H9 (cell line): Measurements from ENCODE around the gene GYPE. TPM values are rescaled to one million over a fixed set of nuclear protein-coding genes. Genes with fewer than 3 reads are reported as not detected.

Source experiments
- DNase-seq: peaks from one replicate; pipeline ENCODE4 v3.0.0-alpha.2; 2017
- H2AFZ ChIP-seq: one replicate; pipeline ENCODE4 v1.6.1; 2013; ENCODE audit warnings: mild to moderate bottlenecking, low read length, control low read depth, moderate library complexity
- H2AK5ac ChIP-seq: 2 replicates; pipeline ENCODE4 v1.6.1; 2013; ENCODE audit warnings: low read length, control low read depth, mixed read lengths; ENCODE audit not compliant: insufficient read length
- H2BK120ac ChIP-seq: one replicate; pipeline ENCODE4 v1.6.1; 2013; ENCODE audit warnings: low read depth, mild to moderate bottlenecking, low read length, control low read depth, inconsistent platforms; ENCODE audit not compliant: poor library complexity, severe bottlenecking
- H2BK12ac ChIP-seq: 2 replicates; pipeline ENCODE4 v1.6.1; 2013; ENCODE audit warnings: low read length, control low read depth, mixed read lengths, low read depth; ENCODE audit not compliant: insufficient read length
- H2BK15ac ChIP-seq: 2 replicates; pipeline ENCODE4 v1.6.1; 2013; ENCODE audit warnings: low read depth, low read length, control low read depth
- H2BK20ac ChIP-seq: one replicate; pipeline ENCODE4 v1.6.1; 2013; ENCODE audit warnings: low read depth, mild to moderate bottlenecking, low read length, control low read depth, inconsistent platforms; ENCODE audit not compliant: poor library complexity, severe bottlenecking
- H2BK5ac ChIP-seq: 2 replicates; pipeline ENCODE4 v1.6.1; 2013; ENCODE audit warnings: low read length, control low read depth, mixed read lengths; ENCODE audit not compliant: insufficient read length
- H3K14ac ChIP-seq: 2 replicates; pipeline ENCODE4 v1.6.1; 2013; ENCODE audit warnings: low read length, control low read depth; ENCODE audit not compliant: insufficient read depth
- H3K18ac ChIP-seq: 2 replicates; pipeline ENCODE4 v1.6.1; 2013; ENCODE audit warnings: low read depth, mild to moderate bottlenecking, mixed read lengths, low read length, control low read depth; ENCODE audit not compliant: insufficient read length
- H3K23ac ChIP-seq: 2 replicates; pipeline ENCODE4 v1.6.1; 2013; ENCODE audit warnings: low read length, control low read depth, mixed read lengths, low read depth; ENCODE audit not compliant: insufficient read length
- H3K23me2 ChIP-seq: 2 replicates; pipeline ENCODE4 v1.6.1; 2013; ENCODE audit warnings: low read depth, mild to moderate bottlenecking, mixed read lengths, low read length, control low read depth; ENCODE audit not compliant: insufficient read length, poor library complexity, severe bottlenecking
- H3K27ac ChIP-seq: 2 replicates; pipeline ENCODE4 v1.5.1; 2013; ENCODE audit warnings: low read length, control low read depth, mixed read lengths, low read depth; ENCODE audit not compliant: insufficient read length
- H3K27me3 ChIP-seq: 2 replicates; pipeline ENCODE4 v1.6.1; 2013; ENCODE audit warnings: low read length, control low read depth, inconsistent platforms; ENCODE audit not compliant: insufficient read depth
- H3K4ac ChIP-seq: 2 replicates; pipeline ENCODE4 v1.6.1; 2013; ENCODE audit warnings: low read depth, mild to moderate bottlenecking, control low read depth, inconsistent platforms, low read length, moderate library complexity
- H3K4me1 ChIP-seq: 2 replicates; pipeline ENCODE4 v1.6.1; 2013; ENCODE audit warnings: low read length, control low read depth, inconsistent platforms; ENCODE audit not compliant: insufficient read depth
- H3K4me2 ChIP-seq: 2 replicates; pipeline ENCODE4 v1.6.1; 2013; ENCODE audit warnings: low read length, control low read depth, mixed read lengths; ENCODE audit not compliant: insufficient read length, insufficient read depth
- H3K56ac ChIP-seq: 2 replicates; pipeline ENCODE4 v1.6.1; 2013; ENCODE audit warnings: low read depth, mild to moderate bottlenecking, mixed read lengths, low read length, control low read depth; ENCODE audit not compliant: insufficient read length
- H3K79me1 ChIP-seq: 2 replicates; pipeline ENCODE4 v1.6.1; 2013; ENCODE audit warnings: low read depth, mild to moderate bottlenecking, moderate library complexity, low read length, control low read depth, inconsistent platforms; ENCODE audit not compliant: insufficient read depth, poor library complexity, severe bottlenecking
- H3K79me2 ChIP-seq: 2 replicates; pipeline ENCODE4 v1.6.1; 2013; ENCODE audit warnings: low read length, control low read depth, inconsistent platforms; ENCODE audit not compliant: insufficient read depth
- H3K9ac ChIP-seq: 2 replicates; pipeline ENCODE4 v1.6.1; 2013; ENCODE audit warnings: low read length, control low read depth, mixed read lengths; ENCODE audit not compliant: insufficient read length; ENCODE audit errors: extremely low read depth
- H3K9me3 ChIP-seq: one replicate; pipeline ENCODE4 v1.6.1; 2013; ENCODE audit warnings: low read depth, low read length, inconsistent platforms; ENCODE audit not compliant: control insufficient read depth
- H3T11ph ChIP-seq: one replicate; pipeline ENCODE4 v1.6.1; 2013; ENCODE audit warnings: mild to moderate bottlenecking, low read length, control low read depth, inconsistent platforms
- H4K20me1 ChIP-seq: one replicate; pipeline ENCODE4 v1.6.1; 2013; ENCODE audit not compliant: control insufficient read depth, insufficient read length, insufficient read depth
- H4K5ac ChIP-seq: 2 replicates; pipeline ENCODE4 v1.6.1; 2013; ENCODE audit warnings: low read depth, mild to moderate bottlenecking, mixed read lengths, low read length, control low read depth; ENCODE audit not compliant: insufficient read length
- H4K8ac ChIP-seq: replicated peaks from 2 replicates; pipeline ENCODE4 v1.6.1; 2013; ENCODE audit warnings: low read length, control low read depth, mixed read lengths, low read depth; ENCODE audit not compliant: insufficient read length
- H4K91ac ChIP-seq: 2 replicates; pipeline ENCODE4 v1.6.1; 2013; ENCODE audit warnings: low read depth, mild to moderate bottlenecking, moderate library complexity, mixed read lengths, low read length, control low read depth; ENCODE audit not compliant: insufficient read length
- H3K27ac Mint-ChIP-seq, 3 experiments: 2 replicates in 2 of 3; 3 replicates in 1 of 3; pipeline ENCODE4 v1.8.0; 2020 to 2021; ENCODE audit warnings: mixed read lengths in 3 of 3, mild to moderate bottlenecking in 1 of 3, moderate library complexity in 1 of 3
- H3K27me3 Mint-ChIP-seq: 2 replicates; pipeline ENCODE4 v1.8.0; 2021; ENCODE audit warnings: low read depth, mild to moderate bottlenecking, moderate library complexity, mixed read lengths
- H3K36me3 Mint-ChIP-seq, 3 experiments: 2 replicates in 2 of 3; 3 replicates in 1 of 3; pipeline ENCODE4 v1.8.0; 2020 to 2021; ENCODE audit warnings: low read depth in 3 of 3, mixed read lengths in 3 of 3; ENCODE audit not compliant: insufficient read depth in 1 of 3
- H3K4me1 Mint-ChIP-seq, 2 experiments: 2 replicates each; pipeline ENCODE4 v1.8.0; 2020; ENCODE audit warnings: mixed read lengths in 2 of 2
- H3K4me3 Mint-ChIP-seq, 2 experiments: 2 replicates in 1 of 2; 3 replicates in 1 of 2; pipeline ENCODE4 v1.8.0; 2020 to 2021; ENCODE audit warnings: mild to moderate bottlenecking in 2 of 2, mixed read lengths in 2 of 2, moderate library complexity in 1 of 2
- H3K9me3 Mint-ChIP-seq, 2 experiments: 2 replicates in 1 of 2; 3 replicates in 1 of 2; pipeline ENCODE4 v1.8.0; 2020; ENCODE audit warnings: mild to moderate bottlenecking in 2 of 2, mixed read lengths in 2 of 2, moderate library complexity in 1 of 2
- total RNA-seq: library from RNA; stranded (reverse); gene quantifications from 2 replicates; pipeline ENCODE4 v1.2.1, GENCODE V29; 2021
- TF ChIP-seq, protein P1 (sequence below): fragments of 200-600 bp; sonication (generic); conservative IDR thresholded peaks from 3 replicates; pipeline ENCODE4 v1.8.0; 2021; ENCODE audit warnings: antibody characterized with exemption, mild to moderate bottlenecking

GYPE gene
- total RNA-seq, 1 experiment from 2014 or later: not detected

GRCh38 chr4:143883529-143883928, 21.8 kb downstream of the GYPE start:
- H2BK15ac ChIP-seq: no peak overlapping the region
- H2AK5ac ChIP-seq: no peak overlapping the region
- no peak overlapping the region for H3K23ac ChIP-seq
- DNase-seq: no peak
- no peaks in the 10 kb centered on the region for H3K9me3 ChIP-seq
- H3K14ac ChIP-seq: no peak overlapping the region
- H3K27me3 Mint-ChIP-seq: no peaks in the 10 kb centered on the region
- TF ChIP-seq, protein P1, sequence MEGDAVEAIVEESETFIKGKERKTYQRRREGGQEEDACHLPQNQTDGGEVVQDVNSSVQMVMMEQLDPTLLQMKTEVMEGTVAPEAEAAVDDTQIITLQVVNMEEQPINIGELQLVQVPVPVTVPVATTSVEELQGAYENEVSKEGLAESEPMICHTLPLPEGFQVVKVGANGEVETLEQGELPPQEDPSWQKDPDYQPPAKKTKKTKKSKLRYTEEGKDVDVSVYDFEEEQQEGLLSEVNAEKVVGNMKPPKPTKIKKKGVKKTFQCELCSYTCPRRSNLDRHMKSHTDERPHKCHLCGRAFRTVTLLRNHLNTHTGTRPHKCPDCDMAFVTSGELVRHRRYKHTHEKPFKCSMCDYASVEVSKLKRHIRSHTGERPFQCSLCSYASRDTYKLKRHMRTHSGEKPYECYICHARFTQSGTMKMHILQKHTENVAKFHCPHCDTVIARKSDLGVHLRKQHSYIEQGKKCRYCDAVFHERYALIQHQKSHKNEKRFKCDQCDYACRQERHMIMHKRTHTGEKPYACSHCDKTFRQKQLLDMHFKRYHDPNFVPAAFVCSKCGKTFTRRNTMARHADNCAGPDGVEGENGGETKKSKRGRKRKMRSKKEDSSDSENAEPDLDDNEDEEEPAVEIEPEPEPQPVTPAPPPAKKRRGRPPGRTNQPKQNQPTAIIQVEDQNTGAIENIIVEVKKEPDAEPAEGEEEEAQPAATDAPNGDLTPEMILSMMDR: no peak
- H2AFZ ChIP-seq: no peak overlapping the region
- no peak overlapping the region for H4K5ac ChIP-seq
- H2BK5ac ChIP-seq: no peak overlapping the region
- no peaks in the 10 kb centered on the region; a peak in 1 of 5 replicates for H3K9me3 Mint-ChIP-seq
- no peak overlapping the region for H3K27ac ChIP-seq
- no peaks in the 10 kb centered on the region for H3K79me1 ChIP-seq
- no peak overlapping the region for H4K8ac ChIP-seq
- H2BK20ac ChIP-seq: no peak overlapping the region
- H3K27ac Mint-ChIP-seq: no peak overlapping the region
- no peak overlapping the region for H4K91ac ChIP-seq
- no peaks in the 10 kb centered on the region for H3K23me2 ChIP-seq
- no peak overlapping the region for H3K56ac ChIP-seq
- no peak overlapping the region for H2BK120ac ChIP-seq
- no peak overlapping the region for H2BK12ac ChIP-seq
- H3K9ac ChIP-seq: no peak overlapping the region
- no peaks in the 10 kb centered on the region for H3K27me3 ChIP-seq
- no peaks in the 10 kb centered on the region for H3K79me2 ChIP-seq
- no peaks in the 10 kb centered on the region for H3K4me1 Mint-ChIP-seq
- H3K4me3 Mint-ChIP-seq: no peak overlapping the region
- no peak overlapping the region for H3K4me2 ChIP-seq
- no peaks in the 10 kb centered on the region for H3K4me1 ChIP-seq
- no peaks in the 10 kb centered on the region for H3K36me3 Mint-ChIP-seq
- H3K4ac ChIP-seq: no peak overlapping the region
- H3K18ac ChIP-seq: no peak overlapping the region
- H4K20me1 ChIP-seq: no peaks in the 10 kb centered on the region
- H3T11ph ChIP-seq: no peak overlapping the region
